Type B pancreatic cell (in vitro differentiated cells): ENCODE measurements around the gene PCIF1. TPM values are rescaled to one million over a fixed set of nuclear protein-coding genes. Genes with fewer than 3 reads are reported as not detected.
A peak's percentile ranks its signal among the peaks of the same experiment; 100 is the strongest.

Source experiments
- DNase-seq: peaks from one replicate; pipeline ENCODE4 v3.0.0; 2021; ENCODE audit warnings: mixed read lengths; ENCODE audit not compliant: unreplicated experiment; ENCODE audit errors: extremely low spot score
- H3K27ac Mint-ChIP-seq: 2 replicates; pipeline ENCODE4 v1.8.0; 2021; ENCODE audit warnings: mild to moderate bottlenecking, mixed read lengths
- H3K27me3 Mint-ChIP-seq: 2 replicates; pipeline ENCODE4 v1.8.0; 2021; ENCODE audit warnings: mixed read lengths
- H3K36me3 Mint-ChIP-seq: 2 replicates; pipeline ENCODE4 v1.8.0; 2021; ENCODE audit warnings: mixed read lengths
- H3K4me1 Mint-ChIP-seq: one replicate; pipeline ENCODE4 v1.8.0; 2021; ENCODE audit warnings: mixed read lengths; ENCODE audit not compliant: unreplicated experiment
- H3K4me3 Mint-ChIP-seq: 2 replicates; pipeline ENCODE4 v1.8.0; 2021; ENCODE audit warnings: mild to moderate bottlenecking, mixed read lengths
- H3K9me3 Mint-ChIP-seq: 2 replicates; pipeline ENCODE4 v1.8.0; 2021; ENCODE audit warnings: mixed read lengths
- total RNA-seq: library from RNA; stranded (reverse); gene quantifications from 2 replicates; pipeline ENCODE4 v1.2.1, GENCODE V29; 2021; ENCODE audit warnings: low replicate concordance
- TF ChIP-seq, protein P1 (sequence below): fragments of 200-600 bp; sonication (generic); conservative IDR thresholded peaks from 2 replicates; pipeline ENCODE4 v1.5.0; 2021; ENCODE audit warnings: antibody characterized with exemption, mild to moderate bottlenecking

Gene PCIF1
- total RNA-seq, 1 donor from 2014 or later: 37.6 TPM

DNA sequence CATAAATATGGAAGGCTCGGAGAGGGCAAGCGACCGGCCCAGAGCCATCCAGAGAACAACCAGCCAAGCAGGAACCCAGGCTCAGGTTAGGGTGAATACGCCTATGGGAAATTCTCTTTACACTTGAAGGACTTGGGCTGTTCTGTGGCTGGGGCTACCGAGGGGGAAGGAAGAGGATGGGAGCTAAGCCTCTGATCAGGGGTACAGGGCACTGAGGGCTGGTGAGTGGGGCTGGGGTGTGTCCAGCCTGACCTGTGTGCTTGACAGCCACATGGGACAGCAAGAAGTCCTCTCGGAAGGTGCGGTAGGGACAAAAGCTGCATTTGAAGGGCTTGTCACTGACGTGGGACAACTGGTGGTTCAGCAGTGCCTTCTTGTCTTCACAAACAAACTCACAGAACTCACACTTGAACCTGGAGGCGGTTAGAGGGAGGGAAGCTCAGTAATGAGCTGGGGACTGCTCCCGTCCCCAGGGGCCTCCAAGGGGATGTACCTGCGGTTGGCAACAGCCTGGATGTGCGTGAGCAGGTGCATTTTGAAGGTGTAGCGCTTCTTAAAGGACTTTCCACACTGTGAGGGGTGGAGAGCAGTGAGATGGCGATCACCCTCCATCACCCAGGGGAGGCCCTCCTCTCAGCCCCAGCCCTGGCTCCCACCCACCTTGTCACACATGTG is 25.6 kb downstream of the PCIF1 start:
- Mint-ChIP-seq H3K4me1 (no peaks in the 10 kb centered on the region), H3K27me3 (no peaks in the 10 kb centered on the region), H3K27ac (no peak overlapping the region), H3K9me3 (no peaks in the 10 kb centered on the region), H3K36me3 (peaks cover 10% of the 10 kb centered on the region), H3K4me3 (no peak overlapping the region)
- DNase-seq: no peak
- TF ChIP-seq, protein P1, sequence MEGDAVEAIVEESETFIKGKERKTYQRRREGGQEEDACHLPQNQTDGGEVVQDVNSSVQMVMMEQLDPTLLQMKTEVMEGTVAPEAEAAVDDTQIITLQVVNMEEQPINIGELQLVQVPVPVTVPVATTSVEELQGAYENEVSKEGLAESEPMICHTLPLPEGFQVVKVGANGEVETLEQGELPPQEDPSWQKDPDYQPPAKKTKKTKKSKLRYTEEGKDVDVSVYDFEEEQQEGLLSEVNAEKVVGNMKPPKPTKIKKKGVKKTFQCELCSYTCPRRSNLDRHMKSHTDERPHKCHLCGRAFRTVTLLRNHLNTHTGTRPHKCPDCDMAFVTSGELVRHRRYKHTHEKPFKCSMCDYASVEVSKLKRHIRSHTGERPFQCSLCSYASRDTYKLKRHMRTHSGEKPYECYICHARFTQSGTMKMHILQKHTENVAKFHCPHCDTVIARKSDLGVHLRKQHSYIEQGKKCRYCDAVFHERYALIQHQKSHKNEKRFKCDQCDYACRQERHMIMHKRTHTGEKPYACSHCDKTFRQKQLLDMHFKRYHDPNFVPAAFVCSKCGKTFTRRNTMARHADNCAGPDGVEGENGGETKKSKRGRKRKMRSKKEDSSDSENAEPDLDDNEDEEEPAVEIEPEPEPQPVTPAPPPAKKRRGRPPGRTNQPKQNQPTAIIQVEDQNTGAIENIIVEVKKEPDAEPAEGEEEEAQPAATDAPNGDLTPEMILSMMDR: no peak

DNA sequence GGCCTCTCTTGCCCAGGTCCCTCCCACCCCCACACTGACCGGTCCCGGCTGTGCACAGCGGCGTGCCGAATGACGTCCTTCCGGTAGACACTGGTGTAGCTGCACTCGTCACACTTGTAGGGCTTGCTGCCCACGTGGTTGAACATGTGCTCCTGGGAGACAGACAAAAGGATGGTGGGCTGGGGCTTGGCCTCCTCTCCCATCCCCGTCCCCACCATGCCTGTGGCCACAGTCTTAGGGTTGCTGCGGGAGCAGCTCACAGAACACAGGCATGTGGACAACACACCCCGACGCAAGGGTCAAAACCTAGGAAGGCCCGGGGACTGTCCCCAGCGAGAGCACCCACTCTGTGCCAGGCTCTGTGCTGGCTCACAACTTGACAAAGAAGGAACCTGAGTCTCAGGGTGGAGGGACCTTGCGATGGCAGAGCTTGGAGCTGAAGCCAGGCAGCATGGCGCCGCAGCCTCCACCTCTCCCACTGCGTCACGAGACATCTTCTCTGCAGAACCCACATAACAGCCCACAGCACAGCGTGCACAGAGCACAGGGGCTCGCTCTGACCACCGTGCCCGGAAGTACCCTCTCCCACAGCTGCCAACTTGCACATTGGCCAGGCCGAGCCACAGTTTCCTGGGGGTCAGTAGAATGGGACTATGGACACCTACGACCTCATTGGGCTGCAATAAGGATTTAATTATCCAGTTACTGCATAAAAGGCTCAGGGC is 27.7 kb downstream of the PCIF1 start:
- H3K27ac Mint-ChIP-seq: no peak overlapping the region
- TF ChIP-seq, protein P1: no peak
- H3K27me3 Mint-ChIP-seq: no peaks in the 10 kb centered on the region
- no peak overlapping the region for H3K4me3 Mint-ChIP-seq
- DNase-seq: no peak
- H3K9me3 Mint-ChIP-seq: no peaks in the 10 kb centered on the region
- H3K4me1 Mint-ChIP-seq: no peaks in the 10 kb centered on the region
- H3K36me3 Mint-ChIP-seq: peaks cover 10% of the 10 kb centered on the region

DNA sequence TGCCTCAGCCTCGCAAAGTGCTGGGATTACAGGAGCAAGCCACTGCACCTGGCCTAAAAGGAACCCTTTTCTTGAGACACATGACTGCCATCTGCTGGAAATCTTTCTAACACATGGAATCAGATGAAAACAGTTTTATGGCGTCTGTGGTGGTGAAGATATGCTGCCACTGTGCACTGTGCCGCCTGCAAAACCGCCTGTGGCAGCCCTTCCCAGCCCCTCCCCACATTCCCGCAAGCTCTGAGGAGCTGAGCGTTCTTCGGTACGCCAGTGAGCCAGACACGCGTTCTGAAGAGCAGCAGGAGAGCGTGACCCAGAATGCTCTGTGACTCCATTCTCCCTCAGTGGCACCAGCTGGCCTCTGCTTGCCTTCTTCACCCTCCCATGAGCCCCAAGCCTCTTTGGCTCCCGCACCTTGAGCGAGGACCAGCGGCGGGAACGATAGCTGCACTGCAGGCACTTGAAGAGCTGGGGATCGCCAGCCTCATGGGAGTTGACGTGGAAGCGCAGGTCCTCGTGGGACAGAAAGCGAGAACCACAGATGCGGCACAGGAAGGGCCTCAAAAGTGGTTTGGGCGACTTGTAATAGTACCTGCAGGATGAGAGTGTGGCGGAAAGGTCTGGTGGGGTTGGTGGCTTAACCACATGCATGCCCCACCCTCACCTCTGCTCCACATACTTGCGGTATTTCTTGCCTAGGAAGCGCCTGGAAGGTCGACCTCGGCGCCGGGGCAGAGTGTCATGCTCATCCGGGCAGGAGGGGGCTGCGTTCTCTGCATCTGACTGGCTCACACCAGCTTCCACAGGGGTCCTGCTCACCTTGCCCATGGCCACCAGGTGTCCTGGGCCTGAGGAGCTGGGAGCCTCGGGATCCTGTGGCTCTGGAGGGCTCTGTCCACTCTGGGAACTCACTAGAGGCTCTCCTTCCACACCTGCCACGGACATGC is 28.8 kb downstream of the PCIF1 start:
- no peaks in the 10 kb centered on the region for H3K9me3 Mint-ChIP-seq
- H3K4me1 Mint-ChIP-seq: no peaks in the 10 kb centered on the region
- peaks cover 10% of the 10 kb centered on the region for H3K36me3 Mint-ChIP-seq
- DNase-seq: no peak
- TF ChIP-seq, protein P1: peak; percentile 67
- no peak overlapping the region for H3K27ac Mint-ChIP-seq
- no peaks in the 10 kb centered on the region for H3K27me3 Mint-ChIP-seq
- no peak overlapping the region for H3K4me3 Mint-ChIP-seq

DNA sequence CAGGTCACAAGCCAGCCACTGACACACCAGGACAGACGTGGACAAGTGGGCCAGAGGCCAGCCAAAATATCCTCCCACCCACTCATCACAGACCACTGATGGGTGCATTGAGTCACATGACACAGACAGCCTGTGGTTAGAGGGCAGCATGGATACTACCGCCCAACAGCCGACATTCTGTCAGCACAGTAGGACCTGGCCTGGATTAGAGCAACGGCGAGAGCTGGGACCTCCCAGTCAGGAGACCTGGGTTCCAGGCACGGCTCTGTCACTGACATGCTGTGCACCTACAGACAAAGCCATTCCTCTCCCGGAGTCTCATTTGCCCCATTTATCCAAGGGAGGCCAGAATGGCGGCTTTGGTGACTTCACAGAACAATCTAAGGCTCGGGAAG is 29.5 kb downstream of the PCIF1 start:
- Mint-ChIP-seq H3K27me3 (no peaks in the 10 kb centered on the region), H3K4me3 (no peak overlapping the region), H3K9me3 (no peaks in the 10 kb centered on the region), H3K27ac (no peak overlapping the region), H3K36me3 (peaks cover 4% of the 10 kb centered on the region), H3K4me1 (no peaks in the 10 kb centered on the region)
- TF ChIP-seq, protein P1: no peak
- no peak for DNase-seq

DNA sequence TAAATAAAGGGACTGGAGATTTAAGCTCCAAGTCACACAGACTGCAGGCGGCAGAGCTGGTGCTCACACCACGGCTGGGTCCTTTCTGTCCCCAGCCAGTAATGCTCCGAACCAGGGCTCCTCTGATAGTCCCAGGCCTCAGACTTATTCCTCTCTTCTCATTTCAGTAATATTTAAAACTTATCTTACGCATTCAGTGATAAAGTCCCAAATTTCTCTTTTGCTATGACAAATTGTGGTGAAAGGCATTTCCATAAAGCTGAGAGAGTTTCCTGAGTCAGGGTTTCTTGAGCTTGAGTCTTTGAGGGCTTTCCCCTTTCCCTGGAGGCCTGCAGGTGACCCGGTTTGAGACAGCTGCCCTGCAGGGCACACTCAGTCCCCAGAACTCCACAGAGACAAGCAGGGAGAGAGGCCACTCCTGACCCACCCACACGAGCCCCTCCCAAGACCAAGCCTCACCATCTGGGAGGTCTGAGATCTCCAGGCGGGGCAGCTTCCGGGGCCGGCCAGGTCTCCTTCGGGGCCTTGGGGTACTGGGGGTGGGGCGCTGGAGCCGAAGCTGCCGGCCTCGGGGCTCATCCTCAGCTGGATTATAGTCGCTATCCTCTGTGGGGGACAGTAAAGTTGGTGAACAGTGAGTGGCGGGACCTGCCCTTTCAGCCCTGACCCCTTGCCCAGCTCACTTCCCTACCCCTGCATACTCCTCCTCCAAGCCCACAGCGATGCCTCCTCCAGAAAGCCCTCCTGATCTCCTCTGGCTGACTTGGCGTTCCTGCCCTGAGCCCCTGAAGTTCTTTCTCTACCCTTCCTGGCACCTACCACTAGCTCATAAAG is 30.9 kb downstream of the PCIF1 start:
- H3K36me3 Mint-ChIP-seq: no peaks in the 10 kb centered on the region

More for the DNA sequence above, 30.9 kb downstream of the PCIF1 start:
- Mint-ChIP-seq H3K27ac (no peak overlapping the region), H3K4me3 (no peak overlapping the region), H3K4me1 (peaks cover 7% of the 10 kb centered on the region), H3K27me3 (no peaks in the 10 kb centered on the region), H3K9me3 (no peaks in the 10 kb centered on the region)
- no peak for DNase-seq
- TF ChIP-seq, protein P1: no peak
